EH (cell line): Measurements from ENCODE around the gene LCA5.
A peak's percentile ranks its signal among the peaks of the same experiment; 100 is the strongest.
"Not testable (repeated sequence)": the region's sequence is repeated elsewhere in the genome, so short reads cannot be mapped to it uniquely, and the experiment has no call there.

Source experiments
- DNase-seq: peaks from one replicate; pipeline ENCODE4 v3.0.0-alpha.2; 2015; ENCODE audit warnings: low read depth

The LCA5 gene

GRCh38 chr6:79536954-79537747 is at the start of gene LCA5:
TSS of gene LCA5 (minus strand) at chr6:79537430. CDS start at chr6:79518894, 18,536 bp downstream.
- DNase-seq, result peak; percentile 97

- DNase-seq, result peak; percentile 49
Measured at GRCh38 chr6:79586548-79586947, 49.3 kb upstream of the LCA5 start.

GRCh38 chr6:79584332-79584731 is 47.1 kb upstream of the LCA5 start:
- DNase-seq, result no peak

GRCh38 chr6:79577926-79578325 is 40.7 kb upstream of the LCA5 start:
- DNase-seq, result not testable (repeated sequence)

GRCh38 chr6:79574630-79575225 is 37.5 kb upstream of the LCA5 start:
- DNase-seq, result peak; percentile 41

- DNase-seq, result no peak
Measured at GRCh38 chr6:79574174-79574573, 36.9 kb upstream of the LCA5 start.

- no peak for DNase-seq
Measured at GRCh38 chr6:79571030-79571367, 33.8 kb upstream of the LCA5 start.

- DNase-seq, result peak; percentile 39
Measured at GRCh38 chr6:79570129-79571029, 33.1 kb upstream of the LCA5 start.

GRCh38 chr6:79568996-79569395 is 31.8 kb upstream of the LCA5 start:
- DNase-seq, result no peak

- DNase-seq, result no peak
Measured at GRCh38 chr6:79564636-79565035, 27.4 kb upstream of the LCA5 start.

- no peak for DNase-seq
Measured at GRCh38 chr6:79559706-79560105, 22.5 kb upstream of the LCA5 start.

- DNase-seq, result peak; percentile 8
Measured at GRCh38 chr6:79557673-79558467, 20.6 kb upstream of the LCA5 start.

GRCh38 chr6:79554305-79554704 is 17.1 kb upstream of the LCA5 start:
- no peak for DNase-seq

- DNase-seq, result no peak
Measured at GRCh38 chr6:79551401-79551800, 14.2 kb upstream of the LCA5 start.

- DNase-seq, result no peak
Measured at GRCh38 chr6:79548304-79548703, 11.1 kb upstream of the LCA5 start.

GRCh38 chr6:79546186-79546585 is 9.0 kb upstream of the LCA5 start:
- DNase-seq, result peak; percentile 64

GRCh38 chr6:79544939-79545450 is 7.8 kb upstream of the LCA5 start:
- peak; percentile 98 for DNase-seq

- DNase-seq, result peak; percentile 47
Measured at GRCh38 chr6:79544299-79544927, 7.2 kb upstream of the LCA5 start.

- no peak for DNase-seq
Measured at GRCh38 chr6:79543886-79544285, 6.7 kb upstream of the LCA5 start.

GRCh38 chr6:79543411-79543810 is 6.2 kb upstream of the LCA5 start:
- no peak for DNase-seq
